Activated CD4-positive, alpha-beta T cell treated with anti-CD3 and anti-CD28 coated beads, Interleukin-10, Interleukin-2, amounts not matched to agents 100 ng/mL and 50 ng/mL, durations not matched to agents 16 hours and 8 hours (primary cell): ENCODE results near the gene IRX5.

ENCODE experiments used
- DNase-seq: peaks from one replicate; pipeline ENCODE4 v3.0.0-alpha.2; 2020

Gene IRX5

DNA sequence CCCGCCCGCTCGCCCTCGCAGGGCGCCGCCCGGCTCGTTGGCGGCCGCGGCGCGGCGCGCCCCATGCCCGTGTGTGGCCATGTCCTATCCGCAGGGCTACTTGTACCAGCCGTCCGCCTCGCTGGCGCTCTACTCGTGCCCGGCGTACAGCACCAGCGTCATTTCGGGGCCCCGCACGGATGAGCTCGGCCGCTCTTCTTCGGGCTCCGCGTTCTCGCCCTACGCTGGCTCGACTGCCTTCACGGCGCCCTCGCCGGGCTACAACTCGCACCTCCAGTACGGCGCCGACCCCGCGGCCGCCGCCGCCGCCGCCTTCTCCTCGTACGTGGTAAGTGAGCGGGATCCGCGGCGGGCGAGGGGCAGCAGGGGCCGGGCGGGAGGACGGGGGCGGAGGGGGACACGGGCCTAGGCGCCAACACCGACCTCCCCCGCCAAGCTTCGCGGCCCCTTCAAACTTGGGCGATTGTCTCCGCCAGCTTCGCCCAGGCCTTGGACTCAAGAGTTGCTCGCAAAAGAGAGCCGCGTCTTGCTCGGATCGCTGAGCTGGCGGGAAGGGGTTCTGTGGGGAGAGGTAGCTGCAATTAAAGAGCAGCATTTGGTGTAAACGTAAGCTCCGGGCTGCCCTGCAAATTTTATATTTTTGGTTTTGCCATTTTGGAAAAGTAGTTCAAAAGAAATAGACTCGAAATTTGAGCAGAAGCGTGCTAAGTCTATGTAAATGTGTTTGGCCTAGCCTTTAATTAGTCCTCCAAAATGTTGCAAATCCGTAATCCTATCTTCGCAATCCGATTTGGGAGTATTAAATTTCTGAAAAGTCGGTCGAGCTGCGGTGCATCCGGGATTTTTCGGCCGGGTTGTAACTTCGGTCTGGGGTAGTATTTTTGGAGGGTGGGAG lies 702 bp downstream of the IRX5 start:
- DNase-seq, result no peak

DNA sequence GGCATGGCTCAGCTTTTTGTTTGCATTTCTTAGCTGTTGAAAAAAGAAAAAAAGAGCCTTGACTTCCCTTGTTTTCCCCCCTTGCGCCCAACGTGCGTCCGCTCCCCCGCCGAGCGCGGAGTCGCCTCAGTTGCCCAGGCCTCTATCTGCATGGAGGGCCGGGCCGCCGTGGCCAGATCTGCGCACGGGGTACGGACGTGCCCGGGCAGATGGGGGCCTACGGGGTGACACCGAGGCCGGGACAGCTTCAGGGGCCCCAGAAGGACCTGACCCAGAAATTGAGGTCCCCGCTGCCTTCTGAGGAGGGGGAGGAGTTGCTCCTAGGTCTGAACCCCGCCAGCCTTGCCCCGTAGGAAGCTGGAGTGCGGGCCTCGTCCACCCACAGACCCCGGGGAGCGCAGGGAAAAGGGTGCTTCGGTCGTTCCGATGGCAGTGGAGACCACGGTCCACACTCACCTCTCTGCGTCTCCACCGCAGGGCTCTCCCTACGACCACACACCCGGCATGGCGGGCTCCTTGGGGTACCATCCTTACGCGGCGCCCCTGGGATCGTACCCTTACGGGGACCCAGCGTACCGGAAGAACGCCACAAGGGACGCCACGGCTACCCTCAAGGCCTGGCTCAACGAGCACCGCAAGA lies 1.5 kb downstream of the IRX5 start:
- no peak for DNase-seq

DNA sequence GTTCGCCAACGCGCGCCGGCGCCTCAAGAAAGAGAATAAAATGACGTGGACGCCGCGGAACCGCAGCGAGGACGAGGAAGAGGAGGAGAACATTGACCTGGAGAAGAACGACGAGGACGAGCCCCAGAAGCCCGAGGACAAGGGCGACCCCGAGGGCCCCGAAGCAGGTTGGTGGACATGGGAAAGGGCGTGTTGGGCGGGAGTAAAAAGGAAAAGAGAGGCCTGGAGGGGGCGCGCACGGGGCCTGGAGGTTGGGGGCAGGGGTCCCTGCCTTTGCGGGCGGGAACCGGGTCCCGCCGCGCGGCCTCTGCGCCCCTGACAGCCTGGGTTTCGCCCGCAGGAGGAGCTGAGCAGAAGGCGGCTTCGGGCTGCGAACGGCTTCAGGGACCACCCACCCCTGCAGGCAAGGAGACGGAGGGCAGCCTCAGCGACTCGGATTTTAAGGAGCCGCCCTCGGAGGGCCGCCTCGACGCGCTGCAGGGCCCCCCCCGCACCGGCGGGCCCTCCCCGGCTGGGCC lies 2.1 kb downstream of the IRX5 start:
- DNase-seq, result no peak

DNA sequence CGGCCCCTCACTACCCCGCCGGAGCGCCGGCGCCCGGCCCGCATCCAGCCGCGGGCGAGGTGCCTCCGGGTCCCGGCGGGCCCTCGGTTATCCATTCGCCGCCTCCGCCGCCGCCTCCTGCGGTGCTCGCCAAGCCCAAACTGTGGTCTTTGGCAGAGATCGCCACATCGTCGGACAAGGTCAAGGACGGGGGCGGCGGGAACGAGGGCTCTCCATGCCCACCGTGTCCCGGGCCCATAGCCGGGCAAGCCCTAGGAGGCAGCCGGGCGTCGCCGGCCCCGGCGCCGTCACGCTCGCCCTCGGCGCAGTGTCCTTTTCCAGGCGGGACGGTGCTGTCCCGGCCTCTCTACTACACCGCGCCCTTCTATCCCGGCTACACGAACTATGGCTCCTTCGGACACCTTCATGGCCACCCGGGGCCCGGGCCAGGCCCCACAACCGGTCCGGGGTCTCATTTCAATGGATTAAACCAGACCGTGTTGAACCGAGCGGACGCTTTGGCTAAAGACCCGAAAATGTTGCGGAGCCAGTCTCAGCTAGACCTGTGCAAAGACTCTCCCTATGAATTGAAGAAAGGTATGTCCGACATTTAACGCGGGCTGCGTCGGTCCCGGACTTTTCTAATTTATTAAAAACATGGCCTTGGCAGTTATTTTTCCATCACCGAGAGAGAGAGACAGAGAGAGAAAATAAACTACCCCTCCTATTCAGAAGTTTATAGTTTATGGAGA lies 2.8 kb downstream of the IRX5 start:
- no peak for DNase-seq

DNA sequence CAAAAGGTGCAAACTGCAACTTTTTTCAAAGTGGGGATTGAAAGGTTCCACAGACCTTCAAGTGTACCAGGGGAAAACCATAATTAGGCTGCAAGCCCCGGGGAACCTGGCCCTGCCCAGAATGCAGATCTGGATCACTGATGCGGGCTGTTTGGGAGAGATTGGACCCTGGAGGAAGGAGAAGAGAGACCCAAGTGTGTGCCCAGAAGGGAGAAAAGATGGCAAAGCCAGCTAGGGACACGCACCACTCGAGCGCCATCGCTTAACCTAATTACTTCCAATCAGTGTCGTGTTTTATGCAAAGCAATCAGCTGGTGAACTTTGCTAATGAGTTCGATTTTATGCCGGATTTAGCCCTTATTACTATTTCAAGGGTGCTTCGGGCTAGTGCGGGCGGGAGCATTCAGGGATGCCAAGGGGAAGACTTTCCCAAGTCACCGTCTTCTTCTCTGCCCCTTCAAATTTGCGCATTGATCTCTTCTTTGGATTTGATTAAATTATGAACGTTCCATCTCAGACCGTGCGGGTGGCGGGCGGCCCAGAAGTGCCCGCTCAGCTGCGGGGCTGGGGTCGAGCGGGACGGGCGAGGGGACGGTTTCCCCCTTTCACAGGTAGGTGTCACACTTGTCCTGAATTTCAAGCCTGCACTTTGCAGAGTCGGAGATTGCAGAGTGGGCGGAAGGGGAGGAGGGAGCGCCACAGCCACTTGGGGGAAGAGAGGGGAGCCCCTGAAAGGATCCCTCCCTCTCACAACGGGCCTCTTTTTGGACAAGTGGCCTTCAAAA lies 4.0 kb downstream of the IRX5 start:
- no peak for DNase-seq

DNA sequence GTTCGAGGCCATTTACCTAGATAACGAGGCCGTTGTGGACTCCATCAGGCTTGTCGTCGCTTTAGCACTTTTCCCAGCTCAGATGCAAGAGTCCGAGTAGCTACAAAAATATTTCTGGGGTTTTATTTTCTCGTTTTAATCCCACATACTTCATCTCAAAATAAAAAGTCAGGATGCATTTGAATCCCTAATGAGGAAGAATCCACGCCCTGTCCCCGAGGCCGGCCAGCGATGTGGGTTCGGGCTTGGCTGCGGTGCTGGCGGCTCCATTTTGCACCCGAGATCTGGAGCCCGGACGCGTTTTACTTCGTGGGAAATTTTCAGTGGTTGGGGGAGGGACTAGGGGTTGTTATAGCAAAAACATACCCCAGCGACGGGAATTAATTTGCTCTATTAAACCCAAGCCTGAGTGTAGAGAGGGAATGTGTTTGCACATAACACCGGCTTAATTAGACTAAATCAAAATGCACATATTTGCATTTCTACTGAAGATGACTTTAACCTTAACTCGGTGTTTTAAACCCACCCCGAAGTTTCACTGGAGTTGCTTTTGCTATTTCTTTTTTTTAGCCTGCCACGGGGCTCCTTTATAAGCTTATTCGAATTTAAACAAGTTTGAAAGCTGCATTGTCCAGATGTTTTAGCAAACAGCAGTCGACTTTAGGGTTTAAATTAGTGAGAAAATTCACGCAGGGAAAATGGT lies 4.8 kb downstream of the IRX5 start:
- DNase-seq, result no peak

DNA sequence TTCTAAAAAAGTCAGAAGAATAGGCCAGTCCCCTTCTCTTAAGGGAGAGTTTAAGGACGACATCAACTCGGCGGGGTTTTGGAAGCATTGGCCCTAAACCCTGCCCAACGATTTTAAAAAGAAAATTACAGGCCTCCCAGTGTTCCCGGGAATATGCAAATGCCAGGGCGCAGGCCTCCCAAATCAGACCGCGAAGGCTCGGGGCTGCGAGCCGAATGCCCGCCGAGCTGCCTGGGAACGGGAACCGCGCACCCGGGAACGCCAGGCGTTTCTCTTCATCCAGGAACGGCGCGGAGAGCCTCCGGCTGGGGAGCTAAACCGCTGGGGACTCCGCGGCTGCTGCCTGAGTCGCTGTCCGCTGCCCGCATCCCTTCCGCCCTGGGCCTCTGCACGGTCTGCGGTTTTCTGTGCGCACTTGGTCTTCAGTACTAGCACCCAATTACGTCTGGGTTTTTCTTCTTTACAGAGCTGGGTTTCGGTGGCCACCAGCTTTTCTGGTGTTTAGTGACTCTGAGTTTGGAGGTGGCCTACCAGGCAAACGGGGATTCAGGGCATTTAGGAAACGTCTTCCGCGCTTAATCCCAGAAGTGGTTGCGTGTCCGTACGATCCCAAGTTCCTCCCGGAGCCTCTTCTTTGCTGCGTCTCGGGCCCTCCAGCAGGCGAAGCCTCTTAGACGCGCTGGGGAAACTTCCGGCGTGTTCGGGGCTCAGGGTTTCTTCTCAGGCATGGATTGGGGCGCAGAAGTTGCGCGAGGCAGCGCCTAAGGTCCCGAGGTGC lies 5.7 kb downstream of the IRX5 start:
- DNase-seq, result no peak

DNA sequence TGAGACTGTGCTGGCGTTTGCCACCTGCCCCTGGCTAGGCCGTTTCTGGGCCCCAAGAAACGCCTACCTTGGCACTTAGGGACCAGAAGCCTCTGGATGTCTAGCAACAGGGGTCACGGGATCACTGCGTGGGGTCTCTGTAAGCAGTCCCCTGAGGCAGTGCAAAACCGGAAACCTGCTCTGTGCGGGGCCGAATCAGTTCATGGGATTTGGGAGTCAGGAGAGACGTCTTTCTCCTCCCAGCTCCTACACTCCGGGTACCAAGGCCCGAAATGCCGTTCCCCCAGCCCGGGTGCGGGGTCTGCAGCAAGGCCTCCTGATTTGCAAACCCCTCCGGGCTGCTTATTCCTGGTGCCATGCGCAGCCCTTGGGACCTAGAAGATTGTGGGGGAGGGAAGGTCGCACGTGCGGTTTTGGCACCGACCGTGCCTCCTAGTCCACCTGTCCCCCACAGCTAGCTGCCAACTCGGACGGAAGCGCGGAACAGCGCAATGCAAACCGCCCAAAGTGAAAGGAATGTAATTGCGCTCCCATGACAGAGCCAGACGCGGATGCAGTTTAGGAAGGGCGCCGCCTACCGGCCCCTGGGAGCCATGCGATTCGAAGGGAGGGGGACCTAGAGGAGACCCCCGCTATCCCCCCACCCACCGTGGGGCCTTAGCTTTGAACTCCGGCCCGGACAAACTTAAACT lies 6.5 kb downstream of the IRX5 start:
- no peak for DNase-seq

DNA sequence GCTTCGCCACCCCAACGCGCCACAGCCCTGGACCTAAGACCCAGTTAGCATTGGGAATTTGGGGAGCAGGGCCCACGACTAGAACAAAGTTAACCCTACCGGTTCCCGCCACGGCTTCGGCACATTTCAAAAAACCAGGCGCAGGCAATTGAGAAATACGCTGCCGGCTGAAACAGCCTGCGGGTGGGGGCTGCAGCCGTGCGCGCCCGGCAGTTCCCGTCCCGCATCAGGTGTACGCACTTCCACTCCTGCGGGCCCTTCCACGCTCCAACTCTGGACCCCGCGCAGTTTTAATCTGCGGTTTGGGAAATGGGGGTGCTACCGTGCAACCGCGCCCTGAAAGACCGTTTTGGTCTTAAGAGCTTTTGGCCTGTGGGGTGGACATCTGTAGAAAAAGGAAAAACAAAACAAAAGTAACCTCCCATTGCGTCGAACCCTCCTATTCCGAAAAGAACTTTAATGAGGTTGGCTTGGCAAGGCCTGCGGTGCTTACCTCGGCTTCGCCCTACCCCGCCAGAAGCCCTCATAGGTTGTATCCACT lies 7.1 kb downstream of the IRX5 start:
- no peak for DNase-seq

DNA sequence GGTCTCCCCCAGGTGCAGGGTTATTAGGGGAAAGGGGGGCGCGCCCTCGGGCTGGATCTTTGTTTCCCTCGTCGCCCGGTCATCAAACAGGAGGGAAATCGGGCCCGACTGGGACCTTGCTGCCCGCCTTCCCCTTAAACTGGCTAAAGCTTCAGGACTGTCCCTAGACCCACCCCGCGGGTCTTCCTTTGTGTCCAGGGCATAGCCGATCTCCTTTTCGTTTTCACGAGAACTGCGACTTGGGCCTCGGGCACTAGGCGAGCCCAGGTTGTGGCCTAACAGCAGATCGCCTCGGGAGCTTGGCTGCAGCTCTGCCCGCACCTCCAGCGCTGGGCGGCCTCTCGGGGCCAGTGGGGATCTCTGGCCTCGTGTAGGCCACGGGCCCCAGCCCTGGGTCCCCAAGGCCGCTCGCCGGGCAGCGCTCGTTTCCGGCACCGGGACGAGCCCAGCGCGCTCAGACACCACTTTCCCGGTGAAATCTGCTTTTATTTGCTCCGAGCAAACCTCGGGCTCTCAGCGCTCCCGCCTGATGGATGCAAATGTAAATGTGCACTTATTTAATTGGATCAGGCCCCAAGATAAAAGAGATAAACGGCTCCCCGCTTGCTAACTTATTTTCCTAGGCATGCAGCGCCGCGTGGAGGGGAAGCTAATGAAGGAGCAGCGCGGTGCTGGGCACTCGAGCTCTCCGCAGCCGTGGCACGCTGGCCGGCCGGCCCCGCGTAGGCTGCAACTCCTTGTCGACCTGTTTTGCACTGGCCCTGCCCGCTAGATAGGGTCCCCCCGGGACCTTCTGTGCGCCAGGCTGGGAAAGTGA lies 7.8 kb downstream of the IRX5 start:
- no peak for DNase-seq

DNA sequence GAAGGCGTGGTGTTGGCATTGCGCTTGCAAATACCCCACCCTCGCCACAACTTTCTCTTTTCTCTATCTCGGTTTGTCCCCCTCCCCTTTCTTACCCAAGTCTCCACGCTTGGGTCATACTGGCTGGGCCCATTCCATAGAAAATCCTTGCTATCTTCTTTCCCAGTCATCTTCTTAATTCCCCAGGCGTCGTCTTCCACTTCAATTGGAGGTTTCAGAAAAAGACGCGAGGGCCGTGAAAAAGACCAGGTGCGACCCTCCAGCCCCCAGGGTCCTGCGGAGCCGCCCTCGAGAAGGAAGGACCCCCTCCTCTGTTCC lies 8.3 kb downstream of the IRX5 start:
- no peak for DNase-seq

DNA sequence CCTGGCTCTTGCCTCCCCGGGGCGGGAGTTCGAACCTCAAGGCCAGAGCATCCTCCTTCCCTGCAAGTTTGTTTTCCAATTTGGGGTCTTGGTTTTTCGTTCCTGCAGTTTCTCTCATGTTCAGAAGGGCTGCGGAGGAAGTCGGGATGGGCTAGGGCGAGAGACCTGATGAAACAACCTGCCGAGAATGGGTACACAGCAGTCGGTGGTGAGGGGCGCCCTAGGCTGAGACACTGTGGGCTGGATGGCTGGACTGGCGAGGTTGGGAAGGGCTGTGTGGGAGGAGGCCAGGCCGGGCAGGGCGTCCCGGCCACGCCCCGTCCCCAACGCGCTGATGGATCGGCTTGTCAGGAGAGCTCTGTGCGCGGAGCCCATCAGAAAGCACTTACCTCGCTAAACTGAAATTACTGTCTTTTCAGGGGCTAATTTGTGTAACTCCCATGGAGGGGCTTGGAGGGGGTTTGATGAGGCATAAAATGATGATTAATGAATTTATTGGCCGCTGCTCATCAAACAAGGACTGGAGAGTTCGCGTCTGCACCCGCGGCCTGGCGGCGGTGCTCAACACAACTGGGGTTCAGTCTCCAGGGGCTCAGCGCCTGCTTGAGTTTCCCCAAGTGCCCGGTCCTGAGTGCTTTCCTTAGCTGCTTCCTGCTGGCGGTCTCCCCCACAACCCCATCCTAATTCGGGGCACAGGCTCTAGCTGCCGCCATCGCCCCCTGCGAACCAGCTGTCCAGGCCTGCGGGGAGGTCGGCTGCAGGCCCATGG lies 9.0 kb downstream of the IRX5 start:
- DNase-seq, result no peak

DNA sequence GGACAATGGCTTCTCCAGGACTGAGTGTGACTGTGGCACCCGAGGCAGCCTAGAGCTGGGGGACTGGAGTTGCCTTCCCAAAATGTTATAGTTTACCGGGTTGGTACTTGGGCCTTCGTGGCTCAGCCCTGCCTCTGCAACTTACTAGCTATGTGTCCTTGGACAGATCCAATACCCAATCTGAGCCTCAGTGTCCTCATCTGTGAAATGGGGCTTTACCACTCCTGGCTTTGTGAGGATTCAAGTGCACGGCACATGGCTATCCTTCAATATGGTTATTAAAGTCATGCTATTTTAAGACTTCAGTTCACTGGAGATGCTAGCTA lies 9.6 kb downstream of the IRX5 start:
- DNase-seq, result no peak

DNA sequence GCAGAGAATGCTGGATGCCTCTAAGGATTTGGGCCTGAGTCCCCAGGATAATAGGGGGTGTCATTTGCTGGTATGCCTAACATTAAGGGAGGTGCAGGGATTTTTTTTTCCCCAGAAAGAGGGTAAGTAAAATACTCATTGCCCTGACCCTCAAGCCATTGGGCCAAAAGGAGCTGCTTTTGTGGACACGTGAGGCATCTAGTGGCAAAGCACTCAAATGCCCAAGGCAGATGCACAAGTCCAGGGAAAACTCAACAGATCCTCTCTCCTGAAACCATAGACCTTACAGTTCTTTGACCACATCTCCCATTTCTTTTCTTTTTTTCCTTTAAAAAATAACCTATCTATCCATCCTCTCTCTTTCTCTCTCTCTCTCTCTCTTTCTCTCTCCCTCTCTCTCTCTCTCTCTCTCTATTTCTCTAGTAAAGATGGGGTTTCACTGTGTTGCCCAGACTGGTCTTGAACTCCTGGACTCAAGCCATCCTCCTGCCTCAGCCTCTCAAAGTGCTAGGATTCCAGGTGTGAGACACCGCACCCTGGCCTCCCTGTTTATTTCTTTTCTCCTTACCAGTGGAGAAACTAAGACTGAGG lies 11.8 kb downstream of the IRX5 start:
- no peak for DNase-seq

DNA sequence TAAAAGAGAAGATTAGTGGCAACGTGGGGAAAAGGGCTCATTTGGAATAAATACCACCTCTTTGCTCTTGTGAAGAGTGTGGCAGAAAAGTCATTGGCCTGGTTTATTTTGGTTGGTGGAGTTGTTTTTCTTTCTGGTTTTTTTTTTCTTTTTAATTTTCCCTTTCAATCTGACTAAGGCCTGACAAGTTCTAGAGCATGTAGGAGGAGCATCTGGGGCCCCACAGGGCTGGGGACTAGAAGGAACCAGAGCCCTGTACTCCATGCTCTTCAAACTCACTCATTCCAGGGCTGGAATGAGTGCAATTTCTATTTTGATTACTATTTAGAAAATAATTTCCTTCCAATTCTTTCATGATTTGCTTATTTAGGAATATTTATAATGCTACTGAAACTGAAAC lies 13.3 kb downstream of the IRX5 start:
- DNase-seq, result no peak

DNA sequence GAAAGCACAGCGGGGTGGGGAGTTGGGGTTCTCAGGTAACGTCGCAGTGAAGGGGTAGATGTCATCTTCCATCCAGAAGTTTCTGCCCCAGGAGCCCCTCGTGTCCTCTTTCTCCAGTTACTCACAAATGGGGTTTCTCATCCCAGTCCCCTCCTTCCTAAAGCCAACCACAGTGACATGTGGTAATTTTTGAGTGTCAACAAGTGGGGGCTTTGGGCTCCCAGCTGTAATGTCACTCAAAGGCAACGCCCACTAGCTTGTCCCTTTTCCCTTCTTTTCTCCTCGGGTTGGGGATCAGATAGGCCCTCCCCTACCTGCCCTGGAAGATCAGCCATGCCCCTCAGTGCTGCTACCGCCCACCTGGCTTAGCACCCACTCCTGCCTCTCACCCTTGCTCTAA lies 14.4 kb downstream of the IRX5 start:
- no peak for DNase-seq

DNA sequence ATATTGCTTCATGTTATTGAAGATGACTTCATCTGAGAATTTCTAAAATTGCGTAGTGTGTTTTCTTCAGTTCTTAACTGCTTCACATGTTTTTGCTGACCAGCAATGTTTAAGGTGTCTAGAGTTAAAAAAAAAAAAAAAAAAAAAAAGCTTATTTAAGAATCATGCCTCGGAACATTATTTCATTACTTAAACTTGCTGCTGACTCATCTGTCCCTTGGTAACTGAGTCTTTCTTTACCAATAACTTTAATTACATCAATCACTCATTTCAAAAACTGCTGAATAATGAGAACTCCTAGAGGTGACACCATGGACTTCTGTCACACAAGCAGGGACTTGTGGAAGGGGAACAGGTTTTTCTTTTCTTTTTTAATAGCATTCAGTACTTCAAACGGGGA lies 16.2 kb downstream of the IRX5 start:
- no peak for DNase-seq

DNA sequence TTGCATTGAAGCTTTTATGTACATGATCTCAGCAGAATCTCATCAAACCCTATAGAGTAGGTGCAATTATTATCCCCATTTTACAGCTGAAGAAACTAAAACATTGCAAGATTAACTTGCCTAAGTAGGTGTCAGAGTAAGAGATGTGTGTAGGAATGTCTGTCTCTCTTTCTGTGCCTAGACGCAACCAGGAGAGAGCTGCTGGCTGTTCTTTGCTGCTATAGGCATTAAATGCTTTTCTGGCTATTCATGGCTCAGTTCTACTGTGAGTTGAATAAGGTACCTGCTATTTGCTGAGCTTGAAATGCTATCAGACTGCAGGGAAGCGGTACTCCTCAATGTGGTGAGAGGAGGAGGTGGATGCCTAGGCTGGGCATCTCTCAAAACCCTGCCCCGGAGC lies 17.0 kb downstream of the IRX5 start:
- no peak for DNase-seq

DNA sequence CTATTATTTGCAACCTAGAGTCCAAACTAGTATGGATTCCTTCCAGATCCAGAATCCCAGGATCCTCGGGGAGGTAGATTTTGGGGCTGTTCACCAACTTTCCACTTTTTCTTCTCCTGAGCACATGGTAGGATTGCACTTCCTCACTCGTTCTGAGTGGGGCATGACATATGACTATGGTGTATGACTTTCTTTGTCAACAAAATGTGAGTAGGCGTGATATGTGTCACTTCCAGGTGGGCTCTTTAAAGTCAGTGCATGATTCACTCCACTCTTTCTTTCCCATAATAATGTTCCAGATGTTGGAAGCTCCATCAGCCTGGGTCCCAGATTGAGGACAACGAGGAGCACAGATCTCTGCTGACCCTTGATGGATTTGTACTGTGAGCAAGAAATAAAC lies 21.5 kb downstream of the IRX5 start:
- no peak for DNase-seq
